Parathyroid adenoma (tissue), 2 donors: ENCODE measurements around the gene RIPOR2.

Experiments
- H2AFZ ChIP-seq: fragments of 300-600 bp; sonication (generic); one replicate; pipeline ENCODE4 v1.7.0; 2017; ENCODE audit warnings: antibody characterized with exemption, mild to moderate bottlenecking
- H3K27ac ChIP-seq: fragments of 300-600 bp; sonication (generic); one replicate; pipeline ENCODE4 v1.7.0; 2017
- H3K27me3 ChIP-seq: fragments of 300-600 bp; sonication (generic); one replicate; pipeline ENCODE4 v1.7.0; 2017; ENCODE audit warnings: low read length; ENCODE audit not compliant: control insufficient read depth, insufficient read depth
- H3K36me3 ChIP-seq: fragments of 300-600 bp; sonication (generic); one replicate; pipeline ENCODE4 v1.7.0; 2017; ENCODE audit warnings: low read length; ENCODE audit not compliant: control insufficient read depth, insufficient read depth
- H3K4me1 ChIP-seq: fragments of 300-600 bp; sonication (generic); one replicate; pipeline ENCODE4 v1.7.0; 2017; ENCODE audit warnings: control low read depth
- H3K4me2 ChIP-seq: fragments of 300-600 bp; sonication (generic); one replicate; pipeline ENCODE4 v1.7.0; 2017; ENCODE audit warnings: low read length
- H3K4me3 ChIP-seq: fragments of 300-600 bp; sonication (generic); one replicate; pipeline ENCODE4 v1.7.0; 2017; ENCODE audit warnings: low read depth, low read length
- H3K79me2 ChIP-seq: fragments of 300-600 bp; sonication (generic); one replicate; pipeline ENCODE4 v1.7.0; 2017; ENCODE audit warnings: control low read depth
- H3K9ac ChIP-seq: fragments of 300-600 bp; sonication (generic); one replicate; pipeline ENCODE4 v1.7.0; 2017; ENCODE audit warnings: mild to moderate bottlenecking
- H3K9me3 ChIP-seq: fragments of 300-600 bp; sonication (generic); one replicate; pipeline ENCODE4 v1.7.0; 2017; ENCODE audit warnings: low read length; ENCODE audit not compliant: control insufficient read depth
- CTCF ChIP-seq: fragments of 300-600 bp; sonication (generic); IDR thresholded peaks from one replicate; pipeline ENCODE4 v1.7.0; 2017; ENCODE audit warnings: antibody characterized with exemption, mild to moderate bottlenecking
- donor health status: primary hyperparathyroidism.

RIPOR2 gene

GRCh38 chr6:24876499-24877465 is 59.0 kb downstream of the RIPOR2 start:
- H3K9ac ChIP-seq = no peak overlapping the region
- no peak for TF ChIP-seq CTCF
- H3K27ac ChIP-seq = no peak overlapping the region
- H3K27me3 ChIP-seq = no peaks in the 10 kb centered on the region
- H3K9me3 ChIP-seq = no peaks in the 10 kb centered on the region
- H3K4me2 ChIP-seq = no peak overlapping the region
- no peak overlapping the region for H3K4me3 ChIP-seq
- no peaks in the 10 kb centered on the region for H3K36me3 ChIP-seq
- no peaks in the 10 kb centered on the region for H3K4me1 ChIP-seq
- no peaks in the 10 kb centered on the region for H3K79me2 ChIP-seq
- no peak overlapping the region for H2AFZ ChIP-seq

- no peak overlapping the region for H2AFZ ChIP-seq
- no peaks in the 10 kb centered on the region for H3K27me3 ChIP-seq
- no peak overlapping the region for H3K9ac ChIP-seq
- no peaks in the 10 kb centered on the region for H3K4me1 ChIP-seq
- no peak overlapping the region for H3K4me3 ChIP-seq
- H3K9me3 ChIP-seq = no peaks in the 10 kb centered on the region
- H3K4me2 ChIP-seq = no peak overlapping the region
- no peaks in the 10 kb centered on the region for H3K36me3 ChIP-seq
- H3K27ac ChIP-seq = no peak overlapping the region
- no peaks in the 10 kb centered on the region for H3K79me2 ChIP-seq
- TF ChIP-seq CTCF = no peak
Observed at GRCh38 chr6:24875534-24875901, 60.2 kb downstream of the RIPOR2 start.

GRCh38 chr6:24874776-24875533 is 60.8 kb downstream of the RIPOR2 start:
- H3K9me3 ChIP-seq = no peaks in the 10 kb centered on the region
- no peaks in the 10 kb centered on the region for H3K36me3 ChIP-seq
- no peak overlapping the region for H3K4me3 ChIP-seq
- no peak overlapping the region for H3K27ac ChIP-seq
- H2AFZ ChIP-seq = no peak overlapping the region
- H3K9ac ChIP-seq = no peak overlapping the region
- H3K27me3 ChIP-seq = no peaks in the 10 kb centered on the region
- no peak for TF ChIP-seq CTCF
- H3K4me1 ChIP-seq = no peaks in the 10 kb centered on the region
- H3K79me2 ChIP-seq = no peaks in the 10 kb centered on the region
- H3K4me2 ChIP-seq = no peak overlapping the region

DNA sequence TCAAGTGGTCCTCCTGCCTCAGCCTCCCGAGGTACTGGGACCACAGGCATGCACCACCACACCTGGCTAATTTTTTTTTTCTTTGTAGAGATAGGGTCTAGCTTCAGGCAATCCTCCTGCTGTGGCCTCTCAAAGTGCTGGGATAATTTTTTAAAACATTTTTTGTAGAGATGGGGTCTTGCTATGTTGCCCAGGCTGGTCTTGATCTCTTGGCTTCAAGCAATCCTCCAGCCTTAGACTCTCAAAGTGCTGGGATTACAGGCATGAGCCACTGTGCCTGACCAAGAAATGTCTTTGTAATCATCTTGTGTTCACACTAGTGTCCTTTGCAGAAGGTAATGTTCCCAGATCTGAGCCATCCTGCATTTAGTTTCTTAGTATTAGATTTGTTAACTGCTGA is 61.6 kb downstream of the RIPOR2 start:
- no peaks in the 10 kb centered on the region for H3K27me3 ChIP-seq
- H3K4me2 ChIP-seq = no peak overlapping the region
- no peaks in the 10 kb centered on the region for H3K4me1 ChIP-seq
- no peaks in the 10 kb centered on the region for H3K79me2 ChIP-seq
- no peaks in the 10 kb centered on the region for H3K9me3 ChIP-seq
- H2AFZ ChIP-seq = no peak overlapping the region
- H3K36me3 ChIP-seq = no peaks in the 10 kb centered on the region
- no peak overlapping the region for H3K27ac ChIP-seq
- no peak overlapping the region for H3K4me3 ChIP-seq
- no peak overlapping the region for H3K9ac ChIP-seq
- no peak for TF ChIP-seq CTCF
